OCI-LY1 (cell line): ENCODE measurements around the gene MLPH.

ENCODE experiments used
- CTCF ChIP-seq: fragments of 200-600 bp; sonication (generic), shearing (Covaris generic); IDR thresholded peaks from 2 replicates; pipeline ENCODE4 v1.5.1; 2017; ENCODE audit warnings: mild to moderate bottlenecking, antibody characterized with exemption, low read length, moderate library complexity, mixed read lengths
- EZH2 ChIP-seq: fragments of 200-600 bp; sonication (generic), shearing (Covaris generic); IDR thresholded peaks from 2 replicates; pipeline ENCODE4 v1.8.0; 2017; ENCODE audit warnings: borderline replicate concordance, mixed run types, mild to moderate bottlenecking, antibody characterized with exemption, low read length, moderate library complexity, mixed read lengths

GRCh38 chr2:237541243-237541642 lies 54.2 kb downstream of the MLPH start:
- TF ChIP-seq EZH2 (no peak), CTCF (no peak)
